HEK293 (cell line): Measurements from ENCODE around the gene LCMT1.

ENCODE experiments used
- CTCF ChIA-PET: fragments of 350-600 bp; formaldehyde crosslinking; extraction: SDS; loops from one replicate; lab custom pipeline; 2021; ENCODE audit warnings: antibody characterized with exemption; lab: Yijun Ruan, JAX
- POLR2A ChIA-PET: fragments of 300-600 bp; formaldehyde crosslinking; extraction: SDS; loops from one replicate; lab custom pipeline; 2020; ENCODE audit warnings: antibody characterized with exemption, inconsistent platforms; lab: Yijun Ruan, JAX
- H3K27ac ChIP-seq: fragments of 200-500 bp; sonication (Bioruptor generic); 2 replicates; pipeline ENCODE4 v1.5.1; 2014; ENCODE audit warnings: low read depth, low read length, control low read depth, inconsistent platforms; ENCODE audit errors: extremely low read depth
- H3K36me3 ChIP-seq, 2 experiments: fragments of 200-500 bp in 1 of 2; sonication (Bioruptor generic) in 1 of 2; 1 replicate in 1 of 2; 2 replicates in 1 of 2; pipeline ENCODE4 v1.5.1; 2014 to 2017; ENCODE audit warnings: inconsistent platforms in 2 of 2, low read length in 2 of 2; ENCODE audit not compliant: control insufficient read depth in 2 of 2, insufficient read depth in 1 of 2
- H3K4me1 ChIP-seq: fragments of 200-500 bp; sonication (Bioruptor generic); 2 replicates; pipeline ENCODE4 v1.5.1; 2014; ENCODE audit warnings: mild to moderate bottlenecking, low read length, inconsistent platforms; ENCODE audit not compliant: control insufficient read depth, insufficient read depth
- H3K4me3 ChIP-seq: 2 replicates; pipeline ENCODE4 v1.5.1; 2011; ENCODE audit warnings: low read depth, mild to moderate bottlenecking, control low read depth, low read length, moderate library complexity
- H3K9me3 ChIP-seq: fragments of 200-500 bp; sonication (Bioruptor generic); 2 replicates; pipeline ENCODE4 v1.5.1; 2014; ENCODE audit warnings: low read depth, low read length, inconsistent platforms; ENCODE audit not compliant: control insufficient read depth, insufficient read depth
- GLIS1 ChIP-seq: fragments of 450-650 bp; formaldehyde crosslinking; IDR thresholded peaks from 2 replicates; pipeline ENCODE4 v1.5.1; 2016; ENCODE audit warnings: missing biosample characterization, missing genetic modification characterization
- SP3 ChIP-seq: fragments of 450-650 bp; formaldehyde crosslinking; IDR thresholded peaks from 2 replicates; pipeline ENCODE4 v1.5.1; 2016; ENCODE audit warnings: missing biosample characterization, missing genetic modification characterization
- TSHZ1 ChIP-seq: fragments of 450-650 bp; formaldehyde crosslinking; IDR thresholded peaks from 2 replicates; pipeline ENCODE4 v1.5.1; 2016; ENCODE audit warnings: missing biosample characterization, missing genetic modification characterization, borderline replicate concordance
- ZBTB17 ChIP-seq: fragments of 450-650 bp; formaldehyde crosslinking; IDR thresholded peaks from 2 replicates; pipeline ENCODE4 v1.5.1; 2016; ENCODE audit warnings: missing biosample characterization, missing genetic modification characterization
- ZBTB44 ChIP-seq: fragments of 450-650 bp; IDR thresholded peaks from 2 replicates; pipeline ENCODE4 v1.5.1; 2018; ENCODE audit warnings: missing biosample characterization, mild to moderate bottlenecking, missing genetic modification characterization
- ZBTB48 ChIP-seq: fragments of 450-650 bp; formaldehyde crosslinking; IDR thresholded peaks from 2 replicates; pipeline ENCODE4 v1.5.1; 2016; ENCODE audit warnings: missing biosample characterization, missing genetic modification characterization
- ZBTB49 ChIP-seq: fragments of 450-650 bp; formaldehyde crosslinking; IDR thresholded peaks from 2 replicates; pipeline ENCODE4 v1.5.1; 2016; ENCODE audit warnings: missing biosample characterization, missing genetic modification characterization, low read depth
- ZBTB6 ChIP-seq: fragments of 450-650 bp; formaldehyde crosslinking; IDR thresholded peaks from 2 replicates; pipeline ENCODE4 v1.5.1; 2017; ENCODE audit warnings: missing biosample characterization, missing genetic modification characterization
- ZFP41 ChIP-seq: fragments of 450-650 bp; formaldehyde crosslinking; IDR thresholded peaks from 2 replicates; pipeline ENCODE4 v1.5.1; 2016; ENCODE audit warnings: missing biosample characterization, missing genetic modification characterization, borderline replicate concordance
- ZNF10 ChIP-seq: fragments of 450-650 bp; formaldehyde crosslinking; IDR thresholded peaks from 2 replicates; pipeline ENCODE4 v1.5.1; 2017; ENCODE audit warnings: missing biosample characterization, missing genetic modification characterization
- ZNF169 ChIP-seq: fragments of 450-650 bp; formaldehyde crosslinking; IDR thresholded peaks from 2 replicates; pipeline ENCODE4 v1.5.1; 2016; ENCODE audit warnings: missing biosample characterization, missing genetic modification characterization
- ZNF211 ChIP-seq: fragments of 450-650 bp; formaldehyde crosslinking; IDR thresholded peaks from 2 replicates; pipeline ENCODE4 v1.5.1; 2016; ENCODE audit warnings: low read depth, missing biosample characterization, missing genetic modification characterization
- ZNF221 ChIP-seq: fragments of 450-650 bp; formaldehyde crosslinking; IDR thresholded peaks from 2 replicates; pipeline ENCODE4 v1.5.1; 2017; ENCODE audit warnings: missing biosample characterization, missing genetic modification characterization, borderline replicate concordance
- ZNF280C ChIP-seq: fragments of 450-650 bp; formaldehyde crosslinking; IDR thresholded peaks from 2 replicates; pipeline ENCODE4 v1.5.1; 2016; ENCODE audit warnings: missing biosample characterization, missing genetic modification characterization
- ZNF423 ChIP-seq: fragments of 450-650 bp; formaldehyde crosslinking; IDR thresholded peaks from 2 replicates; pipeline ENCODE4 v1.5.1; 2016; ENCODE audit warnings: missing biosample characterization, missing genetic modification characterization
- ZNF426 ChIP-seq: fragments of 450-650 bp; formaldehyde crosslinking; IDR thresholded peaks from 2 replicates; pipeline ENCODE4 v1.5.1; 2017; ENCODE audit warnings: missing biosample characterization, missing genetic modification characterization, mild to moderate bottlenecking, inconsistent platforms, moderate library complexity
- ZNF521 ChIP-seq: fragments of 450-650 bp; formaldehyde crosslinking; IDR thresholded peaks from 2 replicates; pipeline ENCODE4 v1.5.1; 2017; ENCODE audit warnings: missing biosample characterization, mild to moderate bottlenecking, missing genetic modification characterization
- ZNF571 ChIP-seq: fragments of 450-650 bp; formaldehyde crosslinking; IDR thresholded peaks from 2 replicates; pipeline ENCODE4 v1.5.0; 2017; ENCODE audit warnings: missing biosample characterization, missing genetic modification characterization
- ZNF645 ChIP-seq: fragments of 450-650 bp; formaldehyde crosslinking; IDR thresholded peaks from 2 replicates; pipeline ENCODE4; 2016; ENCODE audit warnings: missing biosample characterization, missing genetic modification characterization
- ZNF843 ChIP-seq: fragments of 450-650 bp; formaldehyde crosslinking; IDR thresholded peaks from 2 replicates; pipeline ENCODE4 v1.5.1; 2016; ENCODE audit warnings: missing biosample characterization, missing genetic modification characterization

LCMT1 gene

GRCh38 chr16:25065899-25066298 is 45.6 kb upstream of the LCMT1 start (continued):
- TF ChIP-seq ZBTB49 (tag by site-specific recombination) (no peak), ZNF645 (tag by site-specific recombination) (no peak), ZNF211 (tag by site-specific recombination) (no peak), TSHZ1 (no peak), ZNF423 (no peak), SP3 (tag by site-specific recombination) (no peak)
- TF ChIP-seq, all 188 proteins: peak for 0

GRCh38 chr16:25066426-25066746 is 45.2 kb upstream of the LCMT1 start:
- Histone ChIP-seq H3K36me3 (no peaks in the 10 kb centered on the region), H3K4me1 (no peaks in the 10 kb centered on the region), H3K27ac (no peak overlapping the region), H3K4me3 (peak overlapping the region; percentile 16; the same call in 1 of the 2 replicates), H3K9me3 (no peaks in the 10 kb centered on the region)
- CTCF ChIA-PET = interaction anchor here (1.3 kb wide), 1 partner anchor 40 kb away, joined by 4 read pairs; no protein-coding TSS in a partner anchor
- POLR2A ChIA-PET = interaction anchor here (0.6 to 1.7 kb wide), 10 partner anchors 10 to 1313 kb away, joined by 3 to 12 read pairs (median 3); partner anchors contain the start of genes ARHGAP17 and LCMT1
- TF ChIP-seq ZBTB17 (tag by site-specific recombination) (no peak), ZNF521 (tag by site-specific recombination) (no peak), ZNF169 (tag by site-specific recombination) (no peak), ZNF843 (tag by site-specific recombination) (no peak), ZFP41 (tag by site-specific recombination) (no peak), ZNF280C (tag by site-specific recombination) (no peak), SP3 (tag by site-specific recombination) (no peak), ZNF221 (tag by site-specific recombination) (no peak), ZNF426 (no peak), ZBTB48 (tag by site-specific recombination) (no peak; the same call in 1 of the 2 replicates), GLIS1 (tag by site-specific recombination) (no peak), ZNF10 (tag by site-specific recombination) (no peak), ZNF571 (tag by site-specific recombination) (no peak), ZBTB6 (tag by site-specific recombination) (no peak), ZBTB44 (tag by site-specific recombination) (no peak)
